Spleen (tissue), 7 donors: ENCODE data around the gene BTLA.

Source experiments
- CTCF ChIP-seq, 11 experiments: fragments of 200-600 bp in 7 of 11; fragments of 450-650 bp in 4 of 11; sonication (generic) in 4 of 11; IDR thresholded peaks in 8 of 11; conservative IDR thresholded peaks in 3 of 11; 1 replicate in 7 of 11; 2 replicates in 4 of 11; pipeline versions ENCODE4 v1.4.0 to v1.8.0; 2016 to 2021; ENCODE audit warnings: antibody characterized with exemption in 11 of 11, inconsistent platforms in 4 of 11, mild to moderate bottlenecking in 1 of 11
- POLR2A ChIP-seq, 3 donors: fragments of 450-650 bp; IDR thresholded peaks; one replicate each; pipeline ENCODE4 v1.5.1; 2017; ENCODE audit warnings: antibody characterized with exemption in 3 of 3, mild to moderate bottlenecking in 1 of 3
- donor health status: DM: no; HTN: no; CAD: no; lungs with moderate emphysema.
- donor health status: DM: no; HTN: no; CAD: no.
- donor health status: DM: no; HTN: no; CAD: no.

- TF ChIP-seq CTCF (IDR thresholded peaks at IDR 0.05 in 8 of 11, conservative IDR thresholded peaks at IDR 0.05 in 3 of 11), result no peak
- TF ChIP-seq POLR2A (IDR thresholded peaks at IDR 0.05), result no peak
These were observed 50.3 kb downstream of the BTLA start for GRCh38 chr3:112448939-112449338.
